HK-2 (cell line): ENCODE measurements around the gene KIF2C.
"Not testable (repeated sequence)": the region's sequence is repeated elsewhere in the genome, so short reads cannot be mapped to it uniquely, and the experiment has no call there.

Experiments used
- DNase-seq: peaks from one replicate; pipeline ENCODE4 v3.0.0-alpha.2; 2018; ENCODE audit not compliant: unreplicated experiment

Gene KIF2C

GRCh38 chr1:44739307-44740178 lies at the start of gene KIF2C:
Gene KIF2C (plus strand): TSS chr1:44739837. CDS start chr1:44739933, 96 bp downstream.
- DNase-seq, result peak; percentile 96

GRCh38 chr1:44693159-44693558 lies 46.5 kb upstream of the KIF2C start:
- no peak for DNase-seq

GRCh38 chr1:44693900-44694299 lies 45.7 kb upstream of the KIF2C start:
- DNase-seq, result no peak

GRCh38 chr1:44694863-44695478 lies 44.7 kb upstream of the KIF2C start:
- no peak for DNase-seq

GRCh38 chr1:44695671-44696070 lies 44.0 kb upstream of the KIF2C start:
- DNase-seq, result no peak

- DNase-seq, result no peak
Observed at GRCh38 chr1:44696101-44696500, 43.5 kb upstream of the KIF2C start.

GRCh38 chr1:44696789-44697345 lies 42.8 kb upstream of the KIF2C start:
- DNase-seq, result no peak

GRCh38 chr1:44698138-44698537 lies 41.5 kb upstream of the KIF2C start:
- no peak for DNase-seq

GRCh38 chr1:44699375-44699774 lies 40.3 kb upstream of the KIF2C start:
- not testable (repeated sequence) for DNase-seq

GRCh38 chr1:44700573-44700972 lies 39.1 kb upstream of the KIF2C start:
- no peak for DNase-seq

- no peak for DNase-seq
Observed at GRCh38 chr1:44701141-44701573, 38.5 kb upstream of the KIF2C start.

GRCh38 chr1:44705470-44705869 lies 34.2 kb upstream of the KIF2C start:
- DNase-seq, result no peak

- no peak for DNase-seq
Observed at GRCh38 chr1:44705938-44706337, 33.7 kb upstream of the KIF2C start.

- DNase-seq, result no peak
Observed at GRCh38 chr1:44707112-44707881, 32.3 kb upstream of the KIF2C start.

- no peak for DNase-seq
Observed at GRCh38 chr1:44707959-44708831, 31.4 kb upstream of the KIF2C start.

GRCh38 chr1:44713321-44713781 lies 26.3 kb upstream of the KIF2C start:
- DNase-seq, result no peak

- DNase-seq, result no peak
Observed at GRCh38 chr1:44714532-44714931, 25.1 kb upstream of the KIF2C start.

- peak; percentile 65 for DNase-seq
Observed at GRCh38 chr1:44714944-44715571, 24.6 kb upstream of the KIF2C start.

GRCh38 chr1:44717156-44717555 lies 22.5 kb upstream of the KIF2C start:
- no peak for DNase-seq

GRCh38 chr1:44717653-44718052 lies 22.0 kb upstream of the KIF2C start:
- DNase-seq, result no peak

- no peak for DNase-seq
Observed at GRCh38 chr1:44718091-44718490, 21.5 kb upstream of the KIF2C start.
